GM12801 (cell line): ENCODE data around the gene COX6A2.

Source experiments
- TF ChIP-seq, protein P1 (sequence below): IDR thresholded peaks from one replicate; pipeline ENCODE4 v1.5.1; 2011; ENCODE audit warnings: control low read depth; ENCODE audit not compliant: insufficient read length; ENCODE audit errors: extremely low read depth

Gene COX6A2

GRCh38 chr16:31459687-31460581, 31.8 kb upstream of the COX6A2 start:
- TF ChIP-seq, protein P1, sequence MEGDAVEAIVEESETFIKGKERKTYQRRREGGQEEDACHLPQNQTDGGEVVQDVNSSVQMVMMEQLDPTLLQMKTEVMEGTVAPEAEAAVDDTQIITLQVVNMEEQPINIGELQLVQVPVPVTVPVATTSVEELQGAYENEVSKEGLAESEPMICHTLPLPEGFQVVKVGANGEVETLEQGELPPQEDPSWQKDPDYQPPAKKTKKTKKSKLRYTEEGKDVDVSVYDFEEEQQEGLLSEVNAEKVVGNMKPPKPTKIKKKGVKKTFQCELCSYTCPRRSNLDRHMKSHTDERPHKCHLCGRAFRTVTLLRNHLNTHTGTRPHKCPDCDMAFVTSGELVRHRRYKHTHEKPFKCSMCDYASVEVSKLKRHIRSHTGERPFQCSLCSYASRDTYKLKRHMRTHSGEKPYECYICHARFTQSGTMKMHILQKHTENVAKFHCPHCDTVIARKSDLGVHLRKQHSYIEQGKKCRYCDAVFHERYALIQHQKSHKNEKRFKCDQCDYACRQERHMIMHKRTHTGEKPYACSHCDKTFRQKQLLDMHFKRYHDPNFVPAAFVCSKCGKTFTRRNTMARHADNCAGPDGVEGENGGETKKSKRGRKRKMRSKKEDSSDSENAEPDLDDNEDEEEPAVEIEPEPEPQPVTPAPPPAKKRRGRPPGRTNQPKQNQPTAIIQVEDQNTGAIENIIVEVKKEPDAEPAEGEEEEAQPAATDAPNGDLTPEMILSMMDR = no peak

DNA sequence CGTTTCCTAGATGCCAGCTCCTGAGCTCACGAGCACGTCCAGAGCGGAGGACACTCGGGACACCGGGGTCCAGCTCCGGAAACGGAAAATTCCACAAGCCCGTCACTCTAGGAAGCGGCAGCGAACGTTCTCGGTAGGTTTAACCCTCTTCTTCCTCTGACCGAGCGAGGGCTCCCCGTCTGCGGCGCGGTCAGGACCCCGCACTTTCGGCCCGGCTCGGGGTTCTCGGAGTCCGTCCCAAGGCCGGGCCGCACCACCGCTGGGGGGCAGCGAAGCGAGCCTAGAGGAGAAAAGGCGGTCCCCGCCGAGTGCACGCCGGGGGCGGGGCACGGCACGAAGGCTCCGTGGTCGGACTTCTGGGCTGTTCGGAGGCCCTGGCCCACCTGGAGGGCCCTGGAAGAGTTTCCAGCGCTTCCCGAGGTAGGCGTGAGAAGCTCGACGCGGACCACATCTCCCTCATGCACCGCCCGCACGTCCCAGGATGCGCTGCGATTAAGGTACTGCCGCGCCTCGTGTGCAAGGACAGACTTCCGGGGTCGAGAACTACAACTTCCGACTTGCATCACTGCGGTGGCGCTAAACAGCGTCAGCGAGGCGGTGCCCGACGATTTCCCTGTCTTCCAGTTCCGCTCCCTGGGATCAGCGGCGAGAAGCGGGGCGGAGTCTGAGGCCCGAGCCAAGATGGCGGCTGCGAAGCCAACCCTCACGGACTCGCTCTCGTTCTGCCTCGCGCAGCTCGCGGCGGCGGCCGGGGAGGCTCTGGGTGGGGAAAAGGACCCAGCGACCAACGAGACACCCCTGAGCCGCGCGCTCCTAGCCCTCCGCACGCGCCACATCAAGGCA, 30.9 kb upstream of the COX6A2 start, which contains the start of gene ARMC5:
ARMC5 (plus strand) TSS at position 658 of the 843 bp plus-strand sequence; CDS start at position 682, 24 bp downstream.
- TF ChIP-seq, protein P1 = no peak

DNA sequence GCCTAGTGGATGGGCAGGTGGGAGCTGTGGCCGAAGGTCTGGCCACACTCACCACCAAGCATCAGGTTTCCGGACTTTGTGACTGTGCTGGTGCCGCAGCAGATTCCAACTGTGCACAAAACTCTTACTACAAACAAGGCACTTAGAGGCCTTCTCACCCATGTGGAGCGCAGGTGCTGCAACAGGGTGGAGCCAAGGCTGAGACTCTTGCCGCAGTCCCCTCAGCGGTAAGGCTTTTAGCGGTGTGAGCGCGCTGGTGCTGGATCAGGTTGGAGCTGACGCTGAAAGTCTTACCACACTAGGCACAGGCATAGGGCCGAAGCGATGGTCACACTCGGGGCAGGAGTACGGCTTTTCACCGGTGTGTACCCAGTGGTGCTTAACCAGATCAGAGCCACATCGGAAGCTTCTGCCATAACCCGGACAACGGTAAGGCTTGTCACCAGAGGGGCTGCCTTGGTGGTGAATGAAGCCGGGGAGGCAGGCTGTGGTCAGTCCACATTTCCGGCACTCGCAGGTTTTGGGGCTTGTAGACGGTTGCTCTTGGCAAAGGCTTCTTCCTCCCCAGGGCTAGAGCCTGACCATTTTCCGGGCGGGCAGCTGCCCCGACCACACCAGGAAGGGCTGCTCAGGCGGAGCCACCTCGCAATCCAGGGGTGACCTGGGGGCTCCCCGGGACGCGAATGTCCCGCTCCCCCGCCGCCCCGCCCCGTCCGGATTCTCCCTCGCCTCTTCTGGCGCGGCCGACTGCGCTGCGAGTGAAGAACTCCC, 30.1 kb upstream of the COX6A2 start:
- TF ChIP-seq, protein P1 = no peak

DNA sequence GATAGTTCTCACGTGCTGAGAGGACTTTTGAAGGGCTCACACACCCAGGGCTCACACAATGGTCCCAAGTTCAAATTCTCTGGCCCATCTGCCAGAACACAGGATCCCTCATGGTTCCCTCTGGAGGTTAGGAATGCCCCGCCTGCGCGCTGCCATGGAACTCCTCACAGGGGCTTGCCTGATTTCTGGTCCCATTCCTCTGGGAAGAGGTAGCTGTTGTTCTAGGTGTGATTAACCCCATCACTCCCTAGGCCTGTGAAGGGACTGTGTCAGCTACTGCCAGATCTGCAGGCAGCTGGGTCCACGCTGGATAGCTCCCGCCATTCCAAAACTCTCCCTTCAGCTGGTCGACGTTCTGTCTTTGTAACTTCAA, 28.8 kb upstream of the COX6A2 start:
- TF ChIP-seq, protein P1 = no peak

GRCh38 chr16:31455601-31456314, 27.6 kb upstream of the COX6A2 start:
- TF ChIP-seq, protein P1 = no peak

- TF ChIP-seq, protein P1 = no peak
Observed at GRCh38 chr16:31453255-31454204, 25.4 kb upstream of the COX6A2 start.
